ENCODE results near the gene ADAMTS16.

ADAMTS16 gene

GRCh38 chr5:5209089-5209488 is 69.0 kb downstream of the ADAMTS16 start:
- TF ChIP-seq, protein P1, sequence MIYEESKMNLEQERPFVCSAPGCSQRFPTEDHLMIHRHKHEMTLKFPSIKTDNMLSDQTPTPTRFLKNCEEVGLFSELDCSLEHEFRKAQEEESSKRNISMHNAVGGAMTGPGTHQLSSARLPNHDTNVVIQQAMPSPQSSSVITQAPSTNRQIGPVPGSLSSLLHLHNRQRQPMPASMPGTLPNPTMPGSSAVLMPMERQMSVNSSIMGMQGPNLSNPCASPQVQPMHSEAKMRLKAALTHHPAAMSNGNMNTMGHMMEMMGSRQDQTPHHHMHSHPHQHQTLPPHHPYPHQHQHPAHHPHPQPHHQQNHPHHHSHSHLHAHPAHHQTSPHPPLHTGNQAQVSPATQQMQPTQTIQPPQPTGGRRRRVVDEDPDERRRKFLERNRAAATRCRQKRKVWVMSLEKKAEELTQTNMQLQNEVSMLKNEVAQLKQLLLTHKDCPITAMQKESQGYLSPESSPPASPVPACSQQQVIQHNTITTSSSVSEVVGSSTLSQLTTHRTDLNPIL (CRISPR knock-in tag; IDR thresholded peaks at IDR 0.05; ENCODE audit: low read depth) = no peak
- no peak for TF ChIP-seq RARB (CRISPR knock-in tag; IDR thresholded peaks at IDR 0.05)
- TF ChIP-seq GLIS3 (CRISPR knock-in tag; IDR thresholded peaks at IDR 0.05) = no peak
- no peak for TF ChIP-seq ZNF565 (CRISPR knock-in tag; conservative IDR thresholded peaks at IDR 0.05; ENCODE audit: low read depth)
- no peak for TF ChIP-seq ZNF8 (CRISPR knock-in tag; IDR thresholded peaks at IDR 0.05)
- no peak for TF ChIP-seq POU6F1 (CRISPR knock-in tag; IDR thresholded peaks at IDR 0.05; ENCODE audit: borderline replicate concordance, low read depth)
- TF ChIP-seq, protein P2, sequence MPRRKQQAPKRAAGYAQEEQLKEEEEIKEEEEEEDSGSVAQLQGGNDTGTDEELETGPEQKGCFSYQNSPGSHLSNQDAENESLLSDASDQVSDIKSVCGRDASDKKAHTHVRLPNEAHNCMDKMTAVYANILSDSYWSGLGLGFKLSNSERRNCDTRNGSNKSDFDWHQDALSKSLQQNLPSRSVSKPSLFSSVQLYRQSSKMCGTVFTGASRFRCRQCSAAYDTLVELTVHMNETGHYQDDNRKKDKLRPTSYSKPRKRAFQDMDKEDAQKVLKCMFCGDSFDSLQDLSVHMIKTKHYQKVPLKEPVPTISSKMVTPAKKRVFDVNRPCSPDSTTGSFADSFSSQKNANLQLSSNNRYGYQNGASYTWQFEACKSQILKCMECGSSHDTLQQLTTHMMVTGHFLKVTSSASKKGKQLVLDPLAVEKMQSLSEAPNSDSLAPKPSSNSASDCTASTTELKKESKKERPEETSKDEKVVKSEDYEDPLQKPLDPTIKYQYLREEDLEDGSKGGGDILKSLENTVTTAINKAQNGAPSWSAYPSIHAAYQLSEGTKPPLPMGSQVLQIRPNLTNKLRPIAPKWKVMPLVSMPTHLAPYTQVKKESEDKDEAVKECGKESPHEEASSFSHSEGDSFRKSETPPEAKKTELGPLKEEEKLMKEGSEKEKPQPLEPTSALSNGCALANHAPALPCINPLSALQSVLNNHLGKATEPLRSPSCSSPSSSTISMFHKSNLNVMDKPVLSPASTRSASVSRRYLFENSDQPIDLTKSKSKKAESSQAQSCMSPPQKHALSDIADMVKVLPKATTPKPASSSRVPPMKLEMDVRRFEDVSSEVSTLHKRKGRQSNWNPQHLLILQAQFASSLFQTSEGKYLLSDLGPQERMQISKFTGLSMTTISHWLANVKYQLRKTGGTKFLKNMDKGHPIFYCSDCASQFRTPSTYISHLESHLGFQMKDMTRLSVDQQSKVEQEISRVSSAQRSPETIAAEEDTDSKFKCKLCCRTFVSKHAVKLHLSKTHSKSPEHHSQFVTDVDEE (CRISPR knock-in tag; IDR thresholded peaks at IDR 0.05) = no peak
- no peak for TF ChIP-seq CSDC2 (CRISPR knock-in tag; IDR thresholded peaks at IDR 0.05)
- no peak for TF ChIP-seq ARNTL (CRISPR knock-in tag; IDR thresholded peaks at IDR 0.05; ENCODE audit: borderline replicate concordance, low read depth)
- no peak for TF ChIP-seq ESRRG (CRISPR knock-in tag; IDR thresholded peaks at IDR 0.05)
- no peak for TF ChIP-seq CSRNP3 (CRISPR knock-in tag; IDR thresholded peaks at IDR 0.05)
- TF ChIP-seq PPARA (CRISPR knock-in tag; IDR thresholded peaks at IDR 0.05; ENCODE audit: borderline replicate concordance) = no peak
- no peak for TF ChIP-seq TCF4 (CRISPR knock-in tag; IDR thresholded peaks at IDR 0.05; ENCODE audit: borderline replicate concordance)
- TF ChIP-seq TOX (CRISPR knock-in tag; IDR thresholded peaks at IDR 0.05; ENCODE audit: borderline replicate concordance) = no peak
- no peak for TF ChIP-seq ISL1 (CRISPR knock-in tag; IDR thresholded peaks at IDR 0.05)
- no peak for TF ChIP-seq ZNF70 (CRISPR knock-in tag; IDR thresholded peaks at IDR 0.05)
- TF ChIP-seq PATZ1 (CRISPR knock-in tag; IDR thresholded peaks at IDR 0.05; ENCODE audit: borderline replicate concordance) = no peak
- no peak for TF ChIP-seq OSR1 (CRISPR knock-in tag; IDR thresholded peaks at IDR 0.05)
- ATAC-seq = no peak

DNA sequence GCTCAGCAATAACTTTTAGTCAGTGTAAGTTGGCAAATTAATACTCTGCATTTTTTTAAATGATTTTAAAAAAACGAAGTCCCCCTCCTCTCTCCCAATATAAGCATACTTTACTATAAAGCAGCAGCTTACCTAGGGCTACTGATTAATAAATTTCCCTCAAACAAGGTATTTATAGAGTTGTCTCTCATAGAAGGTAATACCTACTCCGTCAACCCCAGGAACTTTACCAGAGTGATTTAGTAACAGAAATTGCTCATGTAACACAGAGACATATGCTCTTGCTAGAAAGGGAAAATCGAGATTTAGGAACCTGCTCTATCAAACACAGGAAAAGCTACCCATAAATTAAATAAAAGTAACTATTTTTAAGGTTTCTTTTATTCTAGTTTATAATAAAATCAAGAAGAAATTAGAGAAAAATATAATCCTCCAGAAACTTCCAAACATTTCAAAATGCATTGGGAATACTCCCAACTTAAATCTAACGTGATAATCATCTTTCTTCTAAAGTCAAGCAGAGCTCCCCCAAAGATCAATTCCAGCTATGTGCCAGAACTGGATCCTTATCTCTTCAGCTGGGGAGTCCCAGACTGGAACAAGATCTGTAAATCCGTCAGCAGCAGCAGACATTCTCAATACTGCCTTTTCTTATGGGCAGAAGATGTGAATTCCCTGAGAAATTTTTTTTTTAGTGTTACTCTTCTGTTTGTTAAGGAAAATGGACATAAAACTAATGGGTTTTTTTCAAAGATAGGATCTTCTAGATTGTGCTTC is 69.6 kb downstream of the ADAMTS16 start:
- ATAC-seq = no peak
- no peak for TF ChIP-seq CSDC2 (CRISPR knock-in tag; IDR thresholded peaks at IDR 0.05)
- no peak for TF ChIP-seq PATZ1 (CRISPR knock-in tag; IDR thresholded peaks at IDR 0.05; ENCODE audit: borderline replicate concordance)
- TF ChIP-seq ZNF8 (CRISPR knock-in tag; IDR thresholded peaks at IDR 0.05) = no peak
- TF ChIP-seq GLIS3 (CRISPR knock-in tag; IDR thresholded peaks at IDR 0.05) = no peak
- TF ChIP-seq CSRNP3 (CRISPR knock-in tag; IDR thresholded peaks at IDR 0.05) = no peak
- no peak for TF ChIP-seq PPARA (CRISPR knock-in tag; IDR thresholded peaks at IDR 0.05; ENCODE audit: borderline replicate concordance)
- no peak for TF ChIP-seq BACH2 (CRISPR knock-in tag; IDR thresholded peaks at IDR 0.05; ENCODE audit: borderline replicate concordance)
- TF ChIP-seq ZFP30 (CRISPR knock-in tag; IDR thresholded peaks at IDR 0.05) = no peak
- no peak for TF ChIP-seq OSR1 (CRISPR knock-in tag; IDR thresholded peaks at IDR 0.05)
- TF ChIP-seq, protein P2 (CRISPR knock-in tag; IDR thresholded peaks at IDR 0.05) = no peak
- no peak for TF ChIP-seq TCF4 (CRISPR knock-in tag; IDR thresholded peaks at IDR 0.05; ENCODE audit: borderline replicate concordance)
- no peak for TF ChIP-seq ZNF70 (CRISPR knock-in tag; IDR thresholded peaks at IDR 0.05)
- TF ChIP-seq ZFP3 (CRISPR knock-in tag; IDR thresholded peaks at IDR 0.05) = no peak

Measured in SK-N-SH treated with all-trans-retinoic acid at 6 μM for 48 hours (cell line).